ENCODE measurements around the gene LURAP1L.

DNA sequence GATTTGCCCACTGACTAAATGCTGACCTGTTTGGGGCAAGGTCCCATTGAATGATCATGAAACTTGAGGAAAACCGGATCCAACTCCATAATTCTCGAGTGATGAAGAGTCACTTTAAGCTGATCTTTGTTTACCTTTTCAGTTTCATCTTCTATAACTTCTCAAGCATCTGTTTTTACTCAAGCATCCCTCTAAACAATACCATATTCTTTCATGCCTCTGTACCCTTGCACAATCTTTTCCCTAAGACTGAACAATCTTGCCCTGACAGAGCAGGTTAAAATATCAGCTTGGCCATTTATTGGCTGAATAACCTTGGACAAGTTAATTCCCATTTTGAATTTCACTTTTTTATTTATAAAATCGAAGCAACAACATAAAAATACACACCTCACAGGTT is 41.8 kb upstream of the LURAP1L start:
- TF ChIP-seq POLR2A (IDR thresholded peaks at IDR 0.05; ENCODE audit: low read depth) (no peak), POLR2AphosphoS5 (IDR thresholded peaks at IDR 0.05) (no peak)
